Choroid plexus epithelial cell (primary cell): ENCODE measurements around the gene ATP1A3.

Experiments used
- DNase-seq: peaks from one replicate; pipeline ENCODE4 v3.0.0-alpha.2; 2010; ENCODE audit warnings: low read depth
- H3K4me3 ChIP-seq: 2 replicates; pipeline ENCODE4 v1.5.1; 2011; ENCODE audit warnings: low read depth, mild to moderate bottlenecking, control low read depth, low read length, moderate library complexity
- CTCF ChIP-seq: conservative IDR thresholded peaks from 2 replicates; pipeline ENCODE4 v1.5.1; 2011; ENCODE audit warnings: low read depth, mild to moderate bottlenecking, control low read depth, inconsistent platforms, low read length, moderate library complexity

The ATP1A3 gene

DNA sequence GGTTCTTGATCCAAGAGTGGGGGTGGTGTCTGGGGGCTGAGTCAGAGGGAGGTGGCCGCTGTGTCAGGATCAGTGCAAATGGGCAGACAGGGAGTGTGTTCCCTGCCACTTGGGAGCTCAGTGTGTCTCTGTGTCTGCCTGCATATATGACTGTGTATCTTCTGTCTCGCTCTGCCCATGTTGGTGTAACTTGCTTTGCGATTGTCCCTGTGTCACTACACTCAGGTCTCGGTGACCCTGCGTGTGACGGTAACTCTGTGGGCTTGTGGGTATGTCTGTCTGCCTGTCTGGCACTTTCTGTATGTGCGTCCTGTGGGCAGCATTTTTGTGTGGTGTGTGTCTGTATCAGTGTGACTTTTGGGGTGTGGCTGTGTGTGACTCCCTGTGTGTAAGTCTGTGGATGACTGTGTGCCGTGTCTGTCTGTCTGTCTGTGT, 57.6 kb downstream of the ATP1A3 start:
- H3K4me3 ChIP-seq = no peak overlapping the region
- no peak for DNase-seq
- no peak for TF ChIP-seq CTCF

GRCh38 chr19:41935760-41936415, 58.1 kb downstream of the ATP1A3 start:
- no peak for TF ChIP-seq CTCF
- DNase-seq = no peak
- H3K4me3 ChIP-seq = no peak overlapping the region

DNA sequence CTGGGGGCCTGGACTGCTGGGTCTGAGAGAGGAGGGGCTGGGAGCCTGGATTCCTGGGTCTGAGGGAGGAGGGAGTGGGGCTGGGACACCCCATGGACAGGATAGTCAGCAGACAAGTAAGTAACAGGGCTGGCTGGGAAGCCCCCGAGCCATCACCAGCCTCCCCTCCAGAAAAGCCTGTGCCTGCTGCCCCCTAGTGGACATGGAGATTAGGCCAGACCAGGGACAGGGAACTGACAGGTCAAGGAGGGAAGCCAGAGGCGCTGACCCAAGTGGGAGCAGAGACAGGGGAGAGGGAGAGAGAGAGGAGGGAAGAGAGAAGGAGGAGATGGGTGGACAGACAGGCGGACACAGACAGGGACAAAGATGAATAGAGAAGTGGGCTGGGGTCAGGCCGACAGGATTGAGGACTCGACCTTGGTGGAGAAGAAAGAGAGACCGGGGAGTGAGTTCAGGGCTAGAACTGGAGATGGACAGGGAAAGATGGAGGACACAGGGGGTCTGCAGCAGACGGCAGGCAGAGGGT, 59.1 kb downstream of the ATP1A3 start:
- TF ChIP-seq CTCF = peak; percentile 90
- H3K4me3 ChIP-seq = no peak overlapping the region
- DNase-seq = peak; percentile 59

DNA sequence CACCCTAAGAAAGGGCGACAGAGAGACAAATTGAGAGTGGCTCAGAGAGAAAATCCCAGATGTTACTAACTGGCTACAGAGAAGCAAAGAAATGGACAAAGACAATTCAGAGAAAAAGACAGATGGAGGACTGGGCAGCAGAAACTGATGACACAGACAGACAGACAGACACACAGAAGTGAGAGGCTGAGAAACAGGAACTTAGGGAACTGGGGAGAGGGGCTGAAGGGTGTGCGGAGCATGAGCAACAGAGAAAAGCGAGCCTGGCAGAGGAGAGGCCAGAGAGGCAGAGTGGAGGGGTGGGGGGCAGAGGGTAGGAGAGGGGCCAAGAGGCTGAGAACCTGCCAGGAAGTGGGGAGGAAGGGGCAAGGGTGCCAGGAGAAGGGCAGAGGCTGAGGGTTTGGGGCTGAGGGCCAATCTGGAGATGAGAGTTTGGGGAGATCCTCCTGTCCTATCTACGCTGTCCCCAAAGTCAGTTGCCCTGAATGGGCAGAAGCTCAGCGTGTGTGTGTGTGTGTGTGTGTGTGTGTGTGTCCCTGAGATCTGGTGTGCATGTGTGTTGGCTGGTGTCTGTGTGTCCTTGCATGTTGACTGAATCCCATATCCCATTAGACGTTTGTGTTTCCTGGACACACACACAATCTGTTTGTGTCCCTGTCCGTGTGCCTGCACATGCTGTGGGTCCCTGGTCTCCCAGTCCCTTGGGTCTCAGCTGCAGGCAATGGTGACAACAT, 60.2 kb downstream of the ATP1A3 start:
- no peak for DNase-seq
- no peak overlapping the region for H3K4me3 ChIP-seq
- no peak for TF ChIP-seq CTCF

DNA sequence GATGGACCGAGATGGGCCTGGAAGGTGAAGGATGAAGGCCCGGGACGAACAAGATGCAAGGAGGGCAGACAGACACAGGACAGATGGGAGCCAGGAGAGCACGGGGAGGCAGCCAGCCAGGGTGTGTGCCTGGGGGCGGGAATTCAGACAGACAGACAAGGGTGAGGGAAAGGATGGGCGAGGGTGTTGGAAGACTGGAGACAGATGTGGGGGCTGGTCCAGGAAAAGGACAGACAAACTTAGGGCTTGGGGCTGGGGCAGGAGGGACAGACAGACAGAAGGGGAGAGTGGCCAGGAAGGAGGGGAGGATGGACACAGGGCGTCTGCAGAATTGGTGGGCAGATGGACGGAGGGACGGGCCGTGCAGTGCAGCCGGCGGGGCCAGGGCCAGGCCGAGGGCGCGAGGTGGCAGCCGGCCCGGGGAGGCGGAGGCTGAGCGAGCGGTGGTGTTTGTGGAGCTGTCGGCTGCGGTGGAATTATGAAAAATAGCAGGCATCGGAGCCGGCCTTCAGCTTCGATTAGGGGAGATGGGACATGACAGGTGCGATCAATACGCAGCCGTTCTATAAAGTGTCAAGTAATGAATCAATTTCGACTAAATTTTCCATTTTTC, 61.2 kb downstream of the ATP1A3 start:
- no peak for DNase-seq
- no peak for TF ChIP-seq CTCF

DNA sequence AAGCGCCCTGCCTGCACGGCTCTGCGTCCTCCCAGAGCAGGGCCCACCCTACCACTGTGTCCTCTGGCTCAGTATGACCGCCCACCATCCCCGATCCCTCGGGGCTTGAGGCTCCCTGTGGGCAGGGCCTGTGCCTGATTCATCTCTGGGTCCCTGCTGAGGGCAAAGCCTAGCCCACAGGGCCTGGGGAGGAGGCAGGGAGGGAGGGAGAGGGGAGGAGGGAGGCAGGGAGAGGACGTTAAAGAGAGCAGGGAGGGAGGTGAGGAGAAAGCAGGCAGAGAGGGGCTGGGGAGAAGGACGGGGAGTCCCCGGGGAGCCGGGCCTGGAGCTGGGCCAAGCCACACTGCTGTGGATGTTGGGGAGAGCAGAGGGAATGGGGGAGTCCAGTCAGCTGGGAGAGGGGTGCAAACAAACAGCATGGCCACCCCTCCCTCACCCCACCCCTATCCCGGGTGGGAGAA, 61.7 kb downstream of the ATP1A3 start:
- no peak overlapping the region for H3K4me3 ChIP-seq
- no peak for TF ChIP-seq CTCF
- no peak for DNase-seq

More for the DNA sequence above, 61.2 kb downstream of the ATP1A3 start:
- no peak overlapping the region for H3K4me3 ChIP-seq
